CD4-positive, alpha-beta T cell treated with Interleukin-12 subunit alpha and Interleukin-12 subunit beta, for 1 hour (primary cell): Measurements from ENCODE around the gene ITPR1.

Experiments
- DNase-seq: peaks from one replicate; pipeline ENCODE4 v3.0.0-alpha.2; 2020

The ITPR1 gene

DNA sequence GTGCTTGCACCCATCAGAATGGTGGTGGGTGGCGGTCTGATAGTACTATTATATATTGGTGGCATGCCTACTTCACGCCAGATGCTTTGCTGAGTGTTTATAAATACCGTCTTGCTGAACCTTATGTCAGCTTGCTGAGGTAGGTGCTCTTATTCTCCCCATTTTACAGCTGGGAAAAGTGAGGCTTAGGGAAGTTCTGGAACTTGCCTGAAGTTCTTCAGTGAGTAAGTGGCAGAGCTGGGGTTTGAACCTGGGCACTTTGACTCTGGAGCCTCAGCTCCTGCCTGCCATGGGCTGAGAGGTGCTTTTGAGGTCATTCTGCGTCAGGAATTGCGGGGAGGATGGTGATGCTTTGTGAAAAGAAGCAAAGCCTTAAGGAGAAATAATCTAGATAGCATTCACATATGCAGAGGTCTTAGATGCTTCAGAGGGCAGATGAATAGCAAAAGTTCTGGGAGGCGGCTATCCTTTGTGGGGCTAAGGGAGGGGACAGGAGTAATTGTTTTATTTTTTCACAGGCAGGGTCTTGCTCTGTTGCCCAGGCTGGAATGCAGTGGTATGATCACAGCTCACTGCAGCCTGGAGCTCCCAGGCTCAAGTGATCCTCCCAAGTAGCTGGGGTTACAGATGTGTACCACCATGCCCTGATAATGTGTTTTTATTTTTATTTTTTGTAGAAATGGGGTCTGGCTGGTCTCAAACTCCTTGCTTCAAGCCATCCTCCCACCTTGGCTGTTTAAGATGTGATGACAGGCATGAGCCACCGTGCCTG, 18.5 kb downstream of the ITPR1 start:
- DNase-seq: no peak

GRCh38 chr3:4512895-4513616, 19.9 kb downstream of the ITPR1 start:
- DNase-seq: no peak

GRCh38 chr3:4514321-4514720, 21.2 kb downstream of the ITPR1 start:
- no peak for DNase-seq

DNA sequence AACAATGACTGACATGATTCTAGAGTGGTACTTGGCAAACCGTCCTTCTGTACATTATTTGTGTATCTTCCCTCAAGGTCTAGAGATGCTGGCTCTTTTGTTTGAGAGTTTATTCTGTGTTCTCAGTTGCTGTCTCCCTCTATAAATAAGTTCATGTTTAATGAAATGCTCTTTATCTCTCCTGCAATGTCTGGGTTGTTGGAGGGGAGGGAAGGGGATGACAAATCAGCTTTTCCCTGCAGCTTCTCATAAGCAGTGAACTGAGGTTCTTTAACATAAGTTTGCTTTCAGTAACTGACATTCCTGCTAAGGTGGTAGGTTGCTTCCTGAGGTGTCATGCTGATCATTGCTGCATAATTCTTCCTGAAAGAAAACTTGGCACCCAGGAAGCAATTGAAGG, 21.8 kb downstream of the ITPR1 start:
- DNase-seq: no peak

GRCh38 chr3:4515916-4516579, 22.9 kb downstream of the ITPR1 start:
- no peak for DNase-seq

GRCh38 chr3:4517093-4517492, 23.9 kb downstream of the ITPR1 start:
- DNase-seq: no peak

- DNase-seq: no peak
Measured at GRCh38 chr3:4517643-4518311, 24.6 kb downstream of the ITPR1 start.

DNA sequence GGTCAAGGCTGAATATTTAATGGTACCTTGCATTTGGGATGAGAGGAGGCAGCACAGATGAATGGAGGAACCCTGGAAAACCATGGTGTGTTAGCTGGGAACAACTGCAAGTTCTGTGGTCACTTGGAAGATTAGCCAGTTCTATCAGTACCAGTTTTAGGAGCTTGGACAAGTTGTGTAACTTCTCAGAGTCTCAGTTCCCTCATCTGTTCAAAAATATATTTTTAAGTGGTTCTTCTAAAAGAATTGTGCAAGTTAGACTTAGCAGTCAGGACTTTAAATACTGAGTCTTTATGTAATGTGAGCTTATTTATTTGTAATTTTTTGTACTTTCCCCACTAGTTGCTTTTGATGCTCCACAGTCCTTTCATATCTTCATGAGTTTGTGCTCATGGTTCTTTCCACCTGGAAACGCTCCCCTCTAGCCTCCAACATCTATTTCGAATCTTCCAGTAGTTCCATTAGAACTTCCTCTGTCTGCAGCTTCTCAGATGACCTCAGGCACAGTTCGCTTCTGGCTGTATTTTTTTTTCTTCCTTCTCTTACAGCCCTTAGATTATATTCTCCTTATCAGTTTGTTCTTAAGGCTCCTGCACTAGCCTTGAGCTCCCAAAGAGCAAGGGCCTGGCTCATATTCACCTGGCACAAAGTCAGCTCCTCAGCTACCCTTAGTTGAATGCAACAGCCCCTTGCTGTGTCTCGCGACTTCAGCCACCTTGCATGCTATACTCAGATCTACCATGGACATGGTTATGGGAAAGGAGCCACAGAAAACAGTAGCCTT, 27.1 kb downstream of the ITPR1 start:
- DNase-seq: no peak

- DNase-seq: no peak
Measured at GRCh38 chr3:4522947-4523346, 29.8 kb downstream of the ITPR1 start.

GRCh38 chr3:4523710-4524698, 30.9 kb downstream of the ITPR1 start:
- no peak for DNase-seq

- DNase-seq: no peak
Measured at GRCh38 chr3:4525560-4526223, 32.5 kb downstream of the ITPR1 start.

DNA sequence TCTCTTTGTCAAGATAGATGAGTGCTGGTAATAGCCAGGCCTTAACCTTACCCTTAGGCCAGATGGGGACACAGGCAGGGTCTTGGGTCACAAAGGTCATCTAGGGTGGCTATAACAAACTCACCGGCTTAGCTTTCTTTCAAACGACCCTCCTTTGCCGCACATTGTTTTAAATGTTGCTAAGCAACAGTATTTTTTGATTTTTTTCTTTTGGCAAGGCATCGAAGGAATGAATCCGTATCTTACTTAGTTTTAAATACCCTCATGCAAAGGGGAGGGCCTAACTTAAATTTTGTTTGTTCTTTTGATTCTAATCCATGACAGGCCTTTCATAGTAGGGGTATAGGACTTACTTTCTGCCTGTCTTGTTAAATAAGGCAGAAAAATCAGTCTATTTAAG, 35.2 kb downstream of the ITPR1 start:
- DNase-seq: no peak

DNA sequence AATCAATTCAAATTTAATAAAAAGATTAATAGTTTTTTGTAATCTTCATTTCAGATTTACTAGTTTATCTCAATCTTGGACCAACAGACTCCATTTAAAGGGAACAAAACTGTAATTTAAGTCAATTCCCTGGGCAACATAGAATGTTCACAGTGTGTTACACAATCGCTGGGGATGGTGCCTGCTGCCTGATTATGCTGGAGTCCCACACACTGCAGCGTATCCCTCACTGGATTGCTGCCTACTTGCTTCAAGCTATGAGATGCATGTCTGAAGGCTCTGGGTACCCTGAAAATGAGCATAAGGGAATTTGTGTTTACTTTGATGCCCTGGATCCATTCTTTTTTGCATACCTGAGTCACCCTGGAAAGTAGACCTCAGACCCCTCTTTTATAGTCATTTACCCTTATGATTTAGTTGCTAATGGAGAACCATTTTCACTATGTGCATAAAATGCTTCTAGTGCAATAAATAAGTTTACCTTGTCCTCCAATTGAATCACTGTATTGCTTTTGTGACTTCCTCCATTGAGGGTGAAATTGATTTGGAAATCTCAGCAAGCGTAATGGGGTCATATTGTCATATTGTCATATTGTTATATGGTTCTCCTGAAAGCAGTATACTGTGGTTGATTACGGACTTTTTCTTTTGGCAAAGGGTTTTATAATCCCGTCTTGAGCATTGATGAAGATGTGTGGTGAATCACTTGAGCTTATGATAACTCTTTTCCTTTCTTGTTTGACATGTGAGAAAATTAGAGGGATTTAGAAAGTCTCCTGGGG, 35.9 kb downstream of the ITPR1 start:
- DNase-seq: no peak

DNA sequence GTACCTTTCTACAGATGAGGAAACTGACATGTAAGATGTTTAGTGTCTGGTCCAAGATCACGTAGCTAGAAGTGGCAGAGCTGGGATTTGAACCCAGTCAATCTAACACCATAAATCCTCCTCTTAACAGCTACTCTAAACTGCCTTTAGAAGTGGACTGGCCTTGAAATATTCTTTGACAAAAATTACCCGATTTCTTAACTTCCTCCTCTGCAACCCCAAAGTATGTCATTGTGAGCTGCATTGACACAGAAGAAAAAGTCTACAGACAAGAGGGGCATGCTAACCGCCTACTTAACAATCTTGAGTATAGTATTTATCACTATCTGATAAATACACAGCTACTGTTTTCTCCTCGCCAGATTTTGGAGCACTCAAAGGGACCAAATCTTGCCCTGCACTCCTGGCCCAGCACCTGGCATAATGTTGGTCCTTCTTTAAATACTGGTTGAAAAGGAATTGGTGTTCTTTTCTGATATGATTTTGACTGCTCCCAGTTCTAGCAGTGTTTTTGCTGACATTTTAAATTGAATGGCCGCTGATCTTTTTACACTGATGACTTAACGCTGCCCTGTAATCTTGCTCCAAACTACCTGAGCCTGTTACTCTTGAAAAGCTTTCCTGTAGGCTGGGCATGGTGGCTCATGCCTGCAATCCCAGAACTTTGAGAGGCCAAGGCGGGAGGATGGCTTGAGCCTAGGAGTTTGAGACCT, 36.9 kb downstream of the ITPR1 start:
- DNase-seq: no peak

- DNase-seq: no peak
Measured at GRCh38 chr3:4531478-4532025, 38.4 kb downstream of the ITPR1 start.

DNA sequence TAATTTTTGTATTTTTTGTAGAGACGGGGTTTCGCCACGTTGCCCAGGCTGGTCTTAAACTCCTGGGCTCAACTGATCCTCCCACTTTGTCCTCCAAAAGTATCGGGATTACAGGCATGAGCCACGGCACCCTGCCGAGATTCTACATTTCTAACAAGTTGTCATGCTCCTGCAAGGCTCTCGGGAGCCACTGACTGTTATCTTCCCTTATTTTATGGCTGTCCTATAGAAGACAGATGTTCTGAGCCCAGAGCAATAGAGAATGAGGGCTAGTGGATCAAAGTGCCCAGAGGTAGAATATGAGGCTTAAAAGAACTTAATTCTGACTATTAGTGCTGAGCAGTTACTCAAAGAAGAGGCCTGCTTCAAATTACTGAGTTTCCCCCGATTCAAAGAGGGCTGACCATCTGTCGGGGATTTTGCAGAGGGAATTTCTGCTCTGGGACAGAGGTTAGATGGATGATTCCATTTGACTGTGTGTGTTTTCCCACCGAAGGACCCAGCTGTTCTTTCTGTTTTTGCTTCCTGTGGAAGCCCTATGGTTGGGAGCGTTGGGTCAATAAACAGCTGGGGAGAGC, 39.5 kb downstream of the ITPR1 start:
- DNase-seq: no peak

- DNase-seq: no peak
Measured at GRCh38 chr3:4533489-4534443, 40.6 kb downstream of the ITPR1 start.
